NCI-H146 treated with DMSO at 0.1 percent for 48 hours (cell line): Measurements from ENCODE around the gene DDX46.
A peak's percentile ranks its signal among the peaks of the same experiment; 100 is the strongest.
"Not testable (repeated sequence)": the region's sequence is repeated elsewhere in the genome, so short reads cannot be mapped to it uniquely, and the experiment has no call there.

Experiments
- DNase-seq: peaks from one replicate; lab custom pipeline; 2025; ENCODE audit not compliant: unreplicated experiment; lab: John Stamatoyannopoulos, UW

The DDX46 gene

GRCh38 chr5:134758504-134759341 lies at the start of gene DDX46:
DDX46 (plus strand) TSS chr5:134758779; CDS start chr5:134758939, 160 bp downstream.
- DNase-seq = peak; percentile 71

GRCh38 chr5:134714120-134714519 lies 44.5 kb upstream of the DDX46 start:
- DNase-seq = no peak

GRCh38 chr5:134714541-134714940 lies 44.0 kb upstream of the DDX46 start:
- DNase-seq = no peak

- DNase-seq = not testable (repeated sequence)
Measured at GRCh38 chr5:134715466-134715865, 43.1 kb upstream of the DDX46 start.

GRCh38 chr5:134724872-134725271 lies 33.7 kb upstream of the DDX46 start:
- DNase-seq = no peak

- no peak for DNase-seq
Measured at GRCh38 chr5:134732819-134733218, 25.8 kb upstream of the DDX46 start.

GRCh38 chr5:134735243-134735642 lies 23.3 kb upstream of the DDX46 start:
- no peak for DNase-seq

- no peak for DNase-seq
Measured at GRCh38 chr5:134736173-134736812, 22.3 kb upstream of the DDX46 start.

GRCh38 chr5:134738133-134738962 lies 20.2 kb upstream of the DDX46 start, which contains the start of gene CAMLG:
CAMLG (plus strand) TSS chr5:134738548; CDS start chr5:134738621, 73 bp downstream.
- peak; percentile 83 for DNase-seq

- DNase-seq = peak; percentile 47
Measured at GRCh38 chr5:134738963-134739661, 19.5 kb upstream of the DDX46 start.

GRCh38 chr5:134741052-134741451 lies 17.5 kb upstream of the DDX46 start:
- DNase-seq = no peak

- no peak for DNase-seq
Measured at GRCh38 chr5:134742134-134742533, 16.4 kb upstream of the DDX46 start.

- no peak for DNase-seq
Measured at GRCh38 chr5:134749415-134749814, 9.2 kb upstream of the DDX46 start.

GRCh38 chr5:134758176-134758503 lies 439 bp upstream of the DDX46 start:
- DNase-seq = no peak

- not testable (repeated sequence) for DNase-seq
Measured at GRCh38 chr5:134767528-134768291, 9.1 kb downstream of the DDX46 start.

GRCh38 chr5:134769206-134769605 lies 10.6 kb downstream of the DDX46 start:
- no peak for DNase-seq

- DNase-seq = no peak
Measured at GRCh38 chr5:134772461-134773125, 14.0 kb downstream of the DDX46 start.

- no peak for DNase-seq
Measured at GRCh38 chr5:134777366-134777765, 18.8 kb downstream of the DDX46 start.

- no peak for DNase-seq
Measured at GRCh38 chr5:134784241-134784920, 25.8 kb downstream of the DDX46 start.
